Activated CD4-positive, alpha-beta memory T cell treated with anti-CD3 and anti-CD28 coated beads for 36 hours (primary cell): ENCODE measurements around the gene ARHGAP6. TPM values are rescaled to one million over a fixed set of nuclear protein-coding genes. Genes with fewer than 3 reads are reported as not detected.

ENCODE experiments used
- CTCF ChIA-PET: fragments of 350-600 bp; sonication (Branson Sonifier 250); formaldehyde crosslinking; loops from one replicate; lab custom pipeline; 2021; ENCODE audit warnings: antibody characterized with exemption, inconsistent platforms; lab: Charles Lee
- POLR2A ChIA-PET: fragments of 350-600 bp; sonication (Branson Sonifier 250); formaldehyde crosslinking; loops from one replicate; lab custom pipeline; 2021; ENCODE audit warnings: antibody characterized with exemption; lab: Charles Lee
- DNase-seq: peaks from one replicate; pipeline ENCODE4 v3.0.0-alpha.2; 2020
- H3K27ac Mint-ChIP-seq: one replicate; pipeline ENCODE4 v1.8.0; 2021; ENCODE audit warnings: mixed read lengths
- H3K27me3 Mint-ChIP-seq: one replicate; pipeline ENCODE4 v1.8.0; 2021; ENCODE audit warnings: mixed read lengths
- H3K36me3 Mint-ChIP-seq: one replicate; pipeline ENCODE4 v1.8.0; 2021; ENCODE audit warnings: mixed read lengths
- H3K4me1 Mint-ChIP-seq: one replicate; pipeline ENCODE4 v1.8.0; 2021; ENCODE audit warnings: low read depth, mixed read lengths
- H3K4me3 Mint-ChIP-seq: one replicate; pipeline ENCODE4 v1.8.0; 2021; ENCODE audit warnings: mild to moderate bottlenecking, mixed read lengths
- H3K9me3 Mint-ChIP-seq: one replicate; pipeline ENCODE4 v1.8.0; 2021; ENCODE audit warnings: mixed read lengths
- intact Hi-C: fragments of 100-400 bp; cut with micrococcal nuclease; formaldehyde crosslinking; loops from one replicate; pipeline ENCODE4 v1.15.1; 2023
- total RNA-seq, 2 experiments: library from RNA; stranded (reverse); gene quantifications; one replicate each; pipeline ENCODE4 v1.2.3, GENCODE V29; 2021

ARHGAP6 gene
- total RNA-seq, 2 experiments from 2014 or later = not detected

GRCh38 chrX:11214346-11215190 is 451.2 kb downstream of the ARHGAP6 start:
- H3K9me3 Mint-ChIP-seq = peaks cover 14% of the 10 kb centered on the region
- intact Hi-C loops = no loop called here
- H3K27ac Mint-ChIP-seq = no peak overlapping the region
- no peaks in the 10 kb centered on the region for H3K27me3 Mint-ChIP-seq
- ChIA-PET CTCF (no interaction called here), POLR2A (no interaction called here)
- no peaks in the 10 kb centered on the region for H3K4me1 Mint-ChIP-seq
- H3K36me3 Mint-ChIP-seq = no peaks in the 10 kb centered on the region
- DNase-seq = no peak
- no peak overlapping the region for H3K4me3 Mint-ChIP-seq

GRCh38 chrX:11212741-11213140 is 453.0 kb downstream of the ARHGAP6 start:
- DNase-seq = no peak
- intact Hi-C loops = no loop called here
- ChIA-PET POLR2A (no interaction called here), CTCF (no interaction called here)
- H3K9me3 Mint-ChIP-seq = peaks cover 7% of the 10 kb centered on the region
- H3K4me1 Mint-ChIP-seq = no peaks in the 10 kb centered on the region
- no peaks in the 10 kb centered on the region for H3K27me3 Mint-ChIP-seq
- H3K27ac Mint-ChIP-seq = no peak overlapping the region
- H3K4me3 Mint-ChIP-seq = no peak overlapping the region
- no peaks in the 10 kb centered on the region for H3K36me3 Mint-ChIP-seq

GRCh38 chrX:11210415-11210801 is 455.3 kb downstream of the ARHGAP6 start:
- ChIA-PET POLR2A (no interaction called here), CTCF (no interaction called here)
- Mint-ChIP-seq H3K36me3 (no peaks in the 10 kb centered on the region), H3K27ac (no peak overlapping the region), H3K4me3 (no peak overlapping the region), H3K4me1 (no peaks in the 10 kb centered on the region), H3K9me3 (no peaks in the 10 kb centered on the region), H3K27me3 (no peaks in the 10 kb centered on the region)
- no peak for DNase-seq
- intact Hi-C loops = no loop called here

GRCh38 chrX:11209798-11210414 is 455.8 kb downstream of the ARHGAP6 start:
- POLR2A ChIA-PET = no interaction called here
- CTCF ChIA-PET = no interaction called here

GRCh38 chrX:11206716-11207115 is 459.0 kb downstream of the ARHGAP6 start:
- H3K4me3 Mint-ChIP-seq = no peak overlapping the region
- no peak for DNase-seq

More at GRCh38 chrX:11209798-11210414, 455.8 kb downstream of the ARHGAP6 start:
- no peaks in the 10 kb centered on the region for H3K36me3 Mint-ChIP-seq
- H3K27me3 Mint-ChIP-seq = no peaks in the 10 kb centered on the region
- DNase-seq = no peak
- H3K27ac Mint-ChIP-seq = no peak overlapping the region
- no peak overlapping the region for H3K4me3 Mint-ChIP-seq
- H3K4me1 Mint-ChIP-seq = no peaks in the 10 kb centered on the region
- no peaks in the 10 kb centered on the region for H3K9me3 Mint-ChIP-seq
- intact Hi-C loops = no loop called here

GRCh38 chrX:11205796-11206195 is 459.9 kb downstream of the ARHGAP6 start:
- H3K27ac Mint-ChIP-seq = no peak overlapping the region
- ChIA-PET POLR2A (no interaction called here), CTCF (no interaction called here)
- H3K27me3 Mint-ChIP-seq = no peaks in the 10 kb centered on the region
- H3K4me3 Mint-ChIP-seq = no peak overlapping the region
- H3K9me3 Mint-ChIP-seq = no peaks in the 10 kb centered on the region
- no peaks in the 10 kb centered on the region for H3K4me1 Mint-ChIP-seq
- DNase-seq = no peak
- H3K36me3 Mint-ChIP-seq = no peaks in the 10 kb centered on the region
- intact Hi-C loops = no loop called here

More at GRCh38 chrX:11206716-11207115, 459.0 kb downstream of the ARHGAP6 start:
- Mint-ChIP-seq H3K27me3 (no peaks in the 10 kb centered on the region), H3K36me3 (no peaks in the 10 kb centered on the region), H3K9me3 (no peaks in the 10 kb centered on the region), H3K27ac (no peak overlapping the region), H3K4me1 (no peaks in the 10 kb centered on the region)
- CTCF ChIA-PET = no interaction called here
- POLR2A ChIA-PET = no interaction called here
- intact Hi-C loops = no loop called here

- intact Hi-C loops = no loop called here
- H3K4me1 Mint-ChIP-seq = no peaks in the 10 kb centered on the region
Measured at GRCh38 chrX:11197671-11198070, 468.0 kb downstream of the ARHGAP6 start.

GRCh38 chrX:11196476-11196875 is 469.2 kb downstream of the ARHGAP6 start:
- ChIA-PET CTCF (no interaction called here), POLR2A (no interaction called here)
- Mint-ChIP-seq H3K4me3 (no peak overlapping the region), H3K9me3 (no peaks in the 10 kb centered on the region), H3K27ac (no peak overlapping the region), H3K36me3 (no peaks in the 10 kb centered on the region), H3K27me3 (no peaks in the 10 kb centered on the region), H3K4me1 (no peaks in the 10 kb centered on the region)
- DNase-seq = no peak
- intact Hi-C loops = no loop called here

More at GRCh38 chrX:11197671-11198070, 468.0 kb downstream of the ARHGAP6 start:
- ChIA-PET CTCF (no interaction called here), POLR2A (no interaction called here)
- Mint-ChIP-seq H3K36me3 (no peaks in the 10 kb centered on the region), H3K27ac (no peak overlapping the region), H3K4me3 (no peak overlapping the region), H3K27me3 (no peaks in the 10 kb centered on the region), H3K9me3 (no peaks in the 10 kb centered on the region)
- no peak for DNase-seq

GRCh38 chrX:11193035-11193469 is 472.7 kb downstream of the ARHGAP6 start:
- Mint-ChIP-seq H3K27me3 (no peaks in the 10 kb centered on the region), H3K27ac (no peak overlapping the region), H3K4me3 (no peak overlapping the region), H3K4me1 (no peaks in the 10 kb centered on the region), H3K36me3 (no peaks in the 10 kb centered on the region), H3K9me3 (no peaks in the 10 kb centered on the region)
- ChIA-PET CTCF (no interaction called here), POLR2A (no interaction called here)
- intact Hi-C loops = no loop called here
- DNase-seq = no peak

GRCh38 chrX:11190745-11191510 is 474.8 kb downstream of the ARHGAP6 start:
- Mint-ChIP-seq H3K36me3 (no peaks in the 10 kb centered on the region), H3K9me3 (no peaks in the 10 kb centered on the region), H3K4me3 (no peak overlapping the region), H3K4me1 (no peaks in the 10 kb centered on the region), H3K27ac (no peak overlapping the region), H3K27me3 (peaks cover 1% of the 10 kb centered on the region)
- ChIA-PET CTCF (no interaction called here), POLR2A (no interaction called here)
- intact Hi-C loops = no loop called here
- no peak for DNase-seq

- Mint-ChIP-seq H3K27me3 (peaks cover 1% of the 10 kb centered on the region), H3K9me3 (no peaks in the 10 kb centered on the region), H3K4me1 (no peaks in the 10 kb centered on the region), H3K27ac (no peak overlapping the region), H3K4me3 (no peak overlapping the region), H3K36me3 (no peaks in the 10 kb centered on the region)
- ChIA-PET POLR2A (no interaction called here), CTCF (no interaction called here)
- intact Hi-C loops = no loop called here
- no peak for DNase-seq
Measured at GRCh38 chrX:11189097-11189496, 476.6 kb downstream of the ARHGAP6 start.

GRCh38 chrX:11188664-11189063 is 477.1 kb downstream of the ARHGAP6 start:
- Mint-ChIP-seq H3K27ac (no peak overlapping the region), H3K27me3 (peaks cover 1% of the 10 kb centered on the region), H3K4me3 (no peak overlapping the region), H3K36me3 (no peaks in the 10 kb centered on the region), H3K4me1 (no peaks in the 10 kb centered on the region), H3K9me3 (no peaks in the 10 kb centered on the region)
- ChIA-PET POLR2A (no interaction called here), CTCF (no interaction called here)
- intact Hi-C loops = no loop called here
- DNase-seq = peak; percentile 8
